Erythroblast (primary cell): ENCODE data around the gene HMX1.

Experiments
- GATA1 ChIP-seq: IDR thresholded peaks from 2 replicates; pipeline ENCODE4 v1.6.1; 2011; ENCODE audit warnings: low read depth, mild to moderate bottlenecking, control low read depth, low read length, moderate library complexity
- POLR2A ChIP-seq: IDR thresholded peaks from 2 replicates; pipeline ENCODE4 v1.6.1; 2011; ENCODE audit warnings: mild to moderate bottlenecking, low read length

- TF ChIP-seq POLR2A, result no peak
- no peak for TF ChIP-seq GATA1
These were observed 29.7 kb upstream of the HMX1 start for GRCh38 chr4:8901335-8901734.
